NCI-H1417 (cell line): ENCODE data around the gene MRPS2.
"Not testable (repeated sequence)": the region's sequence is repeated elsewhere in the genome, so short reads cannot be mapped to it uniquely, and the experiment has no call there.

Experiments
- DNase-seq, 3 experiments: peaks; one replicate each; lab custom pipeline; 2025; lab: John Stamatoyannopoulos, UW

The MRPS2 gene

DNA sequence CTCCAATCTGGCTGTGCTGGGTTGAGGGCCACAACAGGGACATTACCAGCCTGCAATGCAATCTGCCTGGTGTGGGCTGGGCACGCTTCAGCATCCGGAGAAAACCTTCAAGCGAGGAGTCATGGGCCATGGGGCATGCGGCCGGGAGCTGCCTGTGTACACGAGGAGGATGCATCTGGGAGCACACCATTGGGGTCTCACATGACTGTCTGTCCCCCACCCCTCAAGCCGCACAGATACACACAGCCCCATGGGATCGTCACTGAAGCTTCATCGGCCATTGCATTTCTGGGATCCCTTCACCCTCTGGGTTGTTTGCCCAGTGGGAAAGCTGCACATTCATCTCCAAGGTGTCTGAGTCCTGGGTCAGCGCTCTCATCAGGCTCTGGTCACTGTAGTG, 30.6 kb downstream of the MRPS2 start:
- DNase-seq: no peak

GRCh38 chr9:135533113-135533512, 32.6 kb downstream of the MRPS2 start:
- no peak for DNase-seq

DNA sequence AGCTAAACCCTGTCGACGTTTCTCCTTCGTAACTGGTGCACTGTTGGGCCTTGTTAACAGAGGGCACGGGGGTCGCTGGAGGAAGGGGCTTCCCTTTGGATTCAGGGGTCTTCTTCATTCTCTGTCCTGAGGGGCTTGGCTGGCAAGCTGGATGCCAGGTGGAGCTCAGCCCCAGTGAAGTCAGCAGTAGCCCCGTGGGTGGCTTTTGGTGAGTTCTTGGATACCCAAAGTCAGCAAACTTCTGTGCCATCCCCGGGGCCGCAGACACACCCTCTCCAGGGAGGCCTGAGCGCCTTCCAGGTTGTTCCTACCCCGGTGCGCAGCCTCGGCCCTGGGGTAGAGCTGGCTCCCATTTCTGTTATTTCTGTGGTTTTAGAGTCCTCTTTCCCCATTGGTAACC, 33.2 kb downstream of the MRPS2 start:
- no peak for DNase-seq

DNA sequence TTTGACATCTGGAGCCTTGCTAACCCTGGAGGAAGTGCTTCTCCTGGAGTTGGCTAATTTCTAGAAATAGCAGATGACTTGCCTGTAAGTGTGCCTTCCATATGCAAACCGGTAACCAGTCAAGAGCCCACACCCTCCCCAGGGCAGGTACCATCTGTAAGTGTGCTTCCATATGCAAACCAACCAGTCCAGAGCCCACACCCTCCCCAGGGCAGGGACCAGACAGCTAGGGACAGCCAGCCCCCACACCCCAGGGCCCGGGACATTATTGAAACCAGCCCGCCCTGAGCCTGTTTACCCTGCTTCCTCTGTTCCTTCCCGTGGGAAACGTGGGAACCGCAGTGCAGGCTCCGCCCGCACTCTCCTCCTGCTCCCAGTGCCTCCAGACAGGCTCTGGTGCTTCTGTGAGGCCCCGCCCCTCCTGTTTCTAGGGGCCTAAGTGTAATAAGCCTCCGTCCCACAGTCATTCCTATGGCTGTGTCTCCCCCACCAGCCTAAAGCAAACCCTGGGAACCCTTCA, 33.8 kb downstream of the MRPS2 start:
- DNase-seq: not testable (repeated sequence)

DNA sequence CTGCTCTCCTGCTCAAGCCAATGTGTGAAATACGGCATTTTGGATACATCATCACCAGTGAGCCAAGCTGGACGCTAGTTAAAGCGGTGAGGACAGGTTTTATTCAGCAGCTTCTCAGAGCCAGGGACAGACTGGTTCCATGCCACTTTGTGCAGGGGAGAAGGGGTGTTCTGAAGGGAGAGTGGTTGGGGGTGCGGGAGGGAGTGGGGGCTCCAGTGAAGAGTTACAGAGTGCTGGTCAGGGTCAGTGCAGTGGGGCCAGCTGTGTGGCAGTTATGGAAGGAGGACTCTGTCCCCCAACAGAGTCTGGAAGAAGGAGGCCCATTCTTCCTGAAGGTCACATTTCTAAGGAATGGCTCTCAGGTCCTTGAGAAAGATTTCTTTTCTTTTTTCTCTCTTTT, 34.3 kb downstream of the MRPS2 start:
- not testable (repeated sequence) for DNase-seq

DNA sequence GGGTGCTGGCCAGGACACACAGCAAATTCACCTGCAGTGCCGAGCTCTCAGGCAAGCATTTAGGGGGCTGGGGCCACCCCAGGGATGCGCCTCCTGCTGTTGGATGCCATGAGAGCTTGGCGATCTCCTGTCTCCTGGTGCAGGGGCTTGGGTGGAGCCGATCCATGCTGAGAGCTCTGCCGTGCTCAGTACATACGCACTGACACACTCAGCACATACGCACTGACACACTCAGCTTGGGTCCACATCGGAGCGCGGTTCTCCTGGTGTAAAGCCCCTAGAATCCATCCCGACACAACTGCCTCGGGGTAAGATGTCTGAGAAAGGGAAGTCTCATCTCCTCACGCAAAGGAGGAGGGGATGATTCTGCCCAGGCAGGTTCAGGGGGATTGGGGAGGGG, 35.1 kb downstream of the MRPS2 start:
- DNase-seq: not testable (repeated sequence)

GRCh38 chr9:135536216-135536615, 35.7 kb downstream of the MRPS2 start:
- no peak for DNase-seq

DNA sequence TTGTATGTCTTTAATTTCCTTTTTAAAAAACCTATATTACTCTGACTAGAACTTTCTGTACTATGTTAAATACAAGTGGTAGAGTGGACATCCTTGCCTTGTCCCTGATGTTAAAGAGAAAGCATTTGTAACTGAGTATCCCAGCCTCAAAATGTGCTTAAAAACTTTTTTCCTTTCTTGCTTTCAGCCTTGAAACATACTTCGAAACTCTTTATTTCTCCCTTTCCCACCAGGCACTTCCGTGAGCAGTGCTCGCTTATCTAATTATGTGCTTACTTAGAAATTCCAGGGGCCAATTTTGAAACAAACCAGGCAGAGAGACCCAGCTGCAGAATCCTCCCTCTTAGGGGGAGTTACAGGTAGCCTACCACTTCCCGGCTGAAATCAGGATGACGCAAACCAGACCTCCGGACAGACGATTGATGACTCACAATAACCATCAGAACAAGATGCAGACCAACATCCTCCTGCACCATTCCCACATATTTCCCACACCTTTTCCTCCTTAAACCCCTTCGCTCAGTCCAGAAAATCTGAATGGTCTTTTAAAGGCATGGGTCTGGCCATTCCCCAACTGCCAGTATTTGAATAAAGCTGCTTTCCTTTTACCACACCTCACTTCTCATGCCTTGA, 42.9 kb downstream of the MRPS2 start:
- not testable (repeated sequence) for DNase-seq

DNA sequence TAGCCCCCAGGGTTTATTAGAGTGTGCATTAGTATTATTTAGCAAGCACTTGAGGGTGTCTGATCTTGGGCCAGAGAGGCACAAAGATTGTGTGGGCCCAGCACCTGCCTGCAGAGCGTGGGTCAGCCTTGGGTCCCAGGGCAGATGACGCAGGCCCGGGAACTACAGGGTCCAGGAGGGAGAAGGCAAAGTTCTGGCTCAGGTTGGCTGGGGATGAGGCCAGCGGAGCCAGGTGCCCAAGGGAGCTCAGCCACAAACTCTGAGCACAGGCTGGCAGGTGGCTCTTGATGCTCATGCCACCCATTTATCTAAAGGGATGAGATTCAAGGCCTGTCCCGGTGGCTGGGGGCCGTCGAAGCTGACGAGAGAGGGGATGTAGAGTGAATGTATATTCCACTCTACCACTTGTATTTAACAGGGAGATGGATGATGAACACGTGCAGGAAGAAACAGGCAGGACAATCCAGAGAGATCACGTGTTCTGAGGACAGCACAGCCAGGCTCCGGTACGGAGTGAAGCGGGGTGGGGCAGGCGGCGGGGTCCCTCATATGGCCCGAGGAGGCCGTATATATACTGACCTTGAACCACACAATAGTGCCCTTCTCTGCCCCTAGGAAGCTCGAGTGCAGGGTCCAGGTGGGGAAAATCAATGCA, 44.6 kb downstream of the MRPS2 start:
- no peak for DNase-seq

DNA sequence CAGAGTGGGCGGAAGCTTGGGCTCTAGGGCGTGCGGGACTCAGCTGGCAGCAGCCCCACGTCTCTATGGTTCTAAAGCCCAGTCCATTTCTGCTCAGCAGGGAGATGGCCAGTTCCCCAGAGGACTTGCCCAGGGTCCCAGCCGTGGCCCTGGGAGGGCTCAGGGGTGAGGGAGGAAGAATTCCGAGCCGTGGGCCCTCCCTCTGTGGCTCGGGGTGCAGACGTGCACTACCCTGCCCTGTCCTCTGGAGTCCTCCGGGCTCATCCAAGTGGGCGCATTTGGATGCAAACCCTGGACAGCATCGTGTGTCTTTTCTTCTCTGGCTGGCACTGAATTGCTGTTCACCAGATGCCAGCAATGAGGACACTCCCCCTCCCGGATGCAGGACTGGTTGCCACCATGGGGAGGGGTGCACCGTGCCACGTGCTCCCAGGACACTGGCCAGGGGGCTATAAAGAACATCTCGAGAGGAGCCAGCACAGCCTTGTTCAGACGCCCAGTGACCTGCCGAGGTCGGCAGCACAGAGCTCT, 45.2 kb downstream of the MRPS2 start, which contains the start of gene OBP2A:
OBP2A (plus strand) TSS at position 481 of the 531 bp plus-strand sequence. CDS start 55 bp downstream, outside the sequence.
- not testable (repeated sequence) for DNase-seq

DNA sequence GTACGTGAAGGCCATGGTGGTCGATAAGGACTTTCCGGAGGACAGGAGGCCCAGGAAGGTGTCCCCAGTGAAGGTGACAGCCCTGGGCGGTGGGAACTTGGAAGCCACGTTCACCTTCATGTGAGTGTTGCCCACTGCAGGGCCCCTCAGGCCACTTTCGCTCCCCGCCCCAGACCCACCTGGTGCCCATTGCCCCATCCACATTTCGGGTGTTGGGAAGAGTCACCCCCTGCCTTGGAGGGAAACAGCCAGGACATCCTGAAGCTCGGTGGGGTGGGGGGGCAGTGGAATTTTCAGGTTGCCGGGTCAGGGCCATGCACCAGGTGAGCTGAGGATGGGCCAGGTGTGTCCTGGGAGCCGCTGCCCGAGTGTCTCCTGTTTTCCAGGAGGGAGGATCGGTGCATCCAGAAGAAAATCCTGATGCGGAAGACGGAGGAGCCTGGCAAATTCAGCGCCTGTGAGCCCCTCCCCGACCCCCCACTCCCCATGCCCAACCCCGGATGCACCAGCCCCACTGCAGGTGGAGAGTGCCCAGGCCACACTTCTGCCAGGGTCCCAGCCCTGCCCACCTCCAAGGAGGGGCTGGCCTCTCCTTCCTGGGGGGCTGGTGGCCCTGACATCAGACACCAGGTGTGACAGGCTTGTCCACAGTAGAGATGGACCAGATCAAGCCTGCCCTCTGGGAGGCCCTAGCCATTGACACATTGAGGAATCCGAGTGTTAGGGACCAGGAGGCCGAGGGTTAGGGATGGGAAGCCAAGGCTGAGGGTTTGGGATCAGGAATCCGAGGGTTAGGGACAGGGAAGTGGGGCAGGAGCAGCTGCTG, 46.5 kb downstream of the MRPS2 start:
- not testable (repeated sequence) for DNase-seq

DNA sequence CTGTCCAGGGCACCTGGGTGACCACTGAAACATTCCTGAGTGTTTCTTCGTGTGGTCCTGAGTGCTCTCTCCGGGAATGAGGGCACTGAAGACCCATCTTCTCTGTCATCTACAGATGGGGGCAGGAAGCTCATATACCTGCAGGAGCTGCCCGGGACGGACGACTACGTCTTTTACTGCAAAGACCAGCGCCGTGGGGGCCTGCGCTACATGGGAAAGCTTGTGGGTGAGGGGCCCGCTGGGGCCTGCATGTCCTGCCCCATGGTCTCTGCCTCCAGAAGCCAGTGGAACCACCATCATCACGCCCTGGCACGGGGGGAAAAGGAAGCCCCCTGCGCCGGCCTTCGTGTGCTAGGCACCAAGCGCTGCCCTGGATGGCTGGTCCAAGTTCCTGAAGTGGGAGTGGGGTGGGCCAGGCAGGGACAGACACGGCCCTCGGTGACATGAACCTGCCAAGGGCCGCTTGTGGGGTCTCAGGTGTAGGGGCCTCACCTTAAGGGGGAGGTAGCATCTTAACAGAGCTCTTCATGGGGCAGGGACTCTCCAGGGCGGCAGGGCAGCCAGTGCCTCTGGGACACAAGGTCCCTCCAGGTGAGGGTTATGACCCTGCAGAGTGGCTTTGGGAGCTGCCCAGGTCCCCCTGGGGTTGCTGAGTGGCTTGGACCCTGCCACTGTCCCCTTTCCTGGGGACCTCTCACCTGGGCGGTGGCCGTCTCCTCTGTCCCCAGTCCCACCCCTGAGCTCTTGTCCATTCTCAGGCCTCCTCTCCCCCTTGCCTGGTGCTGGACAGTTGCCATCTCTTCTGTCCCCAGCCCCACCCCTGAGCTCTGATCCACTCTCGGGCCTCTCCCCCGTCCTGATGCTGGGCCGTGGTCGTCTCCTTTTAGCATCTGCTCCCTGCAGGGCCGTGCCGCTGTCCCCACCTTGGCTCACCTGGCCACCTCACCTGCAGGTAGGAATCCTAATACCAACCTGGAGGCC, 47.6 kb downstream of the MRPS2 start:
- DNase-seq: no peak

DNA sequence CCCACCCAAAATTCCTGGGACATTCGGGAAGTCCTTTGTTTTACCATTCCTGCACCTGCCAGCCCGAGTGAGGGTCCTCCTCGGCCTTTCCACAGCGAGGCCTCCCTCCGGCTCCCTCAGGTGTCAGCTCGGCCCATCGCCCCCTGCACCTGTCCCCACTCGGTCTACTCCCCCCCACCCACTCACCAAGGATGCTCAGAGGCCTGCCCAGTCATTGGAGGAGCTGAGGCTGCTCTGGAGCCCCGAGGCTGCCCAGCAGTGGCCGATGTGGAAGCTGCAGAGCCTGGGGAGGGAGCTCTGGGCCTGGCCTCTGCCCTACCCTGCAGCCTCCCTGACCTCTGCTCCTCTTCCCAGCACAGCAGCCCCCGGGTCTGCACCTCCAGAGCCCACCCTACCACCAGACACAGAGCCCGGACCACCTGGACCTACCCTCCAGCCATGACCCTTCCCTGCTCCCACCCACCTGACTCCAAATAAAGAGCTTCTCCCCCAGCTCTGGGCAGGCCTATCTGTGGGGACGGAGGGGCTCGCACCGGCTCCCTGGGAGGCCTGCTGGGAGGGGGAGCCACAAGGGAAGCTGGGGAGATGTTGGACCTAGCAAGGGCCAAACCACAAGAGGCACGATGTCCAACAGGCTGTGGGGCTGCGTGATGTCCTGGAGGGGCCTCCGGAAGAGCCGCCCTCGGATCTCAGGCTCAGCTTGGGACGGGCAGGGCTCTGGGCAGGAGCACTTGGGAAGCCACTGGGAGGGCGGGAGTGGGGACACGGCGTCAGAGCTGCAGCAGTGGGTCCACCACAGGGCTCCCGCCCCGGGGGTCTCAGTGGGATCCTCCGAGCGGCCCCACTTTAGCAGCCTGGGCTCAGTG, 49.2 kb downstream of the MRPS2 start:
- DNase-seq: not testable (repeated sequence)

GRCh38 chr9:135550344-135550918, 49.9 kb downstream of the MRPS2 start:
- DNase-seq: no peak

- no peak for DNase-seq
These were observed 50.5 kb downstream of the MRPS2 start for GRCh38 chr9:135551031-135551430.

GRCh38 chr9:135551456-135551855, 51.0 kb downstream of the MRPS2 start:
- DNase-seq: no peak

DNA sequence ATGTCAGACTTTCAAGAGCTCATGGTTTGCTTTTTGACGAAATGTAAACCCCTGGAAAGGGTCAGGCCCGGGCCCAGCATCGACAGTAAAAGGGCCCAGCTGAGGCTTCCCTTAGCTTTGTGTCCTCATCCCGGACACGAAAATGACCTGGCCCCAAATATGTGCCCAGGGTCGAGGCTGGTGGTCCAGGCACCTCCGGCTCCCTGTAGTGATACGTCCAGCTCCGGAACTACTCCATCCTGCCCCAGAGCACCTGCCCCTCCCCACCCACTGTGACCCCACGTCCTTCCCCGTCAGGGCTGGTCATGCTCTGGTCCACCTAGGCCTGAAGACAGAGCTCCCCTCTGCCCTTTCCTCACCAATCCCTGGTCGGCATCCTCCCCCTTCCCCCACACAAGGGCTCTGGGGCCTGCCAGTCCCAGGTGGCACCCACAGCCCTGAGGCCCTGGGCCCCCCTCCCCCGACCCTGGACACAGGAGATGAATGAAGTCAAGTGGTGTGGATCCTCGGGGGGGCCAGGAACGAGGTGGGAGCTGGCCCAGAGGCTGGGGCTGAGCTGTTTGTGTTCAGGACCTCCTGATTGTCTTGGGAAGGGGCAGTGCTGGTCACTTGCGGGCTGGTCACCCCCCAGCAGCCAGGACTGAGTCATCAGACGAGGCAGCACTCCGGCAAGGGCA, 51.7 kb downstream of the MRPS2 start:
- DNase-seq: no peak

DNA sequence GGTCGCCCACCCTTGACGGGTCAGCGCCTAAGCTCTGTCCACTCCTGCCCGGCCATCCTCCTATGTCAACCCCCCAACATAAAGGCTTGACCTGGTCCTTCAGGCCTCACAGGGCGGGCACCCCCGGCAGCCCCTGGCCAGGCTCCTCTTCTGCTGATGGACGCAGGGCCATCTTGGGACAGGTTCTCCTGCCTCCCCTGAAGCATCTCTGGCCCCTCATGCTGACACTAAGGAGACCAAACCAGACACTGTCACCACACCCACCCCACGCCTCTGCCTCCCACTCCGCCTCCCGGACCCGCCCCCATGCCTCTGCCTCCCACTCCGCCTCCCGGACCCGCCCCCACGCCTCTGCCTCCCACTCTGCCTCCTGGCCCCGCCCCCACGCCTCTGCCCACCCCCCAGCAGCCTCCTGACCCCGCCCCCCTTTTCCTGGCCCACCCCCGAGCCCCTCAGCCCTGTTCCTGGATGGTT, 52.3 kb downstream of the MRPS2 start:
- no peak for DNase-seq
